HCT116 (cell line): ENCODE measurements around the gene ALAS1. TPM values are rescaled to one million over a fixed set of nuclear protein-coding genes. Genes with fewer than 3 reads are reported as not detected.

Experiments
- ATAC-seq: fragments of 200-7000 bp; cut with Tn5 transposase; 2 replicates; pipeline ENCODE4 v1.9.1; 2020; ENCODE audit warnings: mild to moderate bottlenecking, moderate library complexity
- BruUV-seq: library from RNA; stranded (reverse); fragments of 400-500 nt; replicated peaks from 2 replicates; lab custom pipeline; 2021; lab: Mats Ljungman, UMichigan
- CTCF ChIA-PET: fragments of 300-600 bp; sonication (Branson Sonifier 250); formaldehyde crosslinking; loops from one replicate; lab custom pipeline; 2021; ENCODE audit warnings: antibody characterized with exemption; lab: Charles Lee
- POLR2A ChIA-PET: fragments of 300-600, 350-600 bp; sonication (Branson Sonifier 250); formaldehyde crosslinking; loops from one replicate; lab custom pipeline; 2021; ENCODE audit warnings: antibody characterized with exemption; lab: Charles Lee
- RAD21 ChIA-PET, 2 experiments: fragments of 300-600 bp; sonication (Branson Sonifier 250); formaldehyde crosslinking; loops; one replicate each; lab custom pipeline; 2023; ENCODE audit warnings: low total read pairs in 2 of 2; ENCODE audit not compliant: uncharacterized antibody in 2 of 2, unreplicated experiment in 2 of 2, low non-redundant PET in 1 of 2; lab: Charles Lee
- DNase-seq: peaks from one replicate; pipeline ENCODE4 v3.0.0-alpha.2; 2010; ENCODE audit warnings: low read depth, low spot score
- H2AFZ ChIP-seq: fragments of 200-600 bp; shearing (Covaris generic), sonication (generic); 2 replicates; pipeline ENCODE4 v1.6.1; 2017; ENCODE audit warnings: low read depth, mixed run types, mixed read lengths, antibody characterized with exemption, low read length; ENCODE audit not compliant: poor library complexity, severe bottlenecking
- H3K27ac ChIP-seq: 2 replicates; pipeline ENCODE4 v1.5.1; 2012; ENCODE audit warnings: low read depth, low read length
- H3K27me3 ChIP-seq: fragments of 200-600 bp; sonication (generic); 2 replicates; pipeline ENCODE4 v1.6.1; 2016; ENCODE audit warnings: mixed run types, low read length, mixed read lengths; ENCODE audit not compliant: insufficient read depth
- H3K36me3 ChIP-seq, 2 experiments: fragments of 200-500 bp in 1 of 2; fragments of 200-600 bp in 1 of 2; sonication (Bioruptor generic) in 1 of 2; sonication (generic) in 1 of 2; 2 replicates each; pipeline versions ENCODE4 v1.5.1 to v1.6.1; 2014 to 2016; ENCODE audit warnings: low read length in 2 of 2, inconsistent platforms in 1 of 2, mixed read lengths in 1 of 2, mixed run types in 1 of 2; ENCODE audit not compliant: insufficient read depth in 2 of 2, control insufficient read depth in 1 of 2
- H3K4me1 ChIP-seq, 2 experiments: fragments of 200-600 bp in 1 of 2; sonication (generic) in 1 of 2; 2 replicates each; pipeline versions ENCODE4 v1.5.1 to v1.6.1; 2012 to 2017; ENCODE audit warnings: low read length in 2 of 2, inconsistent platforms in 1 of 2, mild to moderate bottlenecking in 1 of 2, mixed read lengths in 1 of 2, mixed run types in 1 of 2, moderate library complexity in 1 of 2; ENCODE audit not compliant: insufficient read depth in 2 of 2, control insufficient read depth in 1 of 2
- H3K4me2 ChIP-seq: fragments of 200-600 bp; sonication (generic); 2 replicates; pipeline ENCODE4 v1.6.1; 2017; ENCODE audit warnings: mixed run types, low read length, mixed read lengths
- H3K4me3 ChIP-seq, 2 experiments: fragments of 200-600 bp in 1 of 2; sonication (generic) in 1 of 2; replicated peaks in 1 of 2; 2 replicates each; pipeline ENCODE4 v1.5.1; 2011 to 2016; ENCODE audit warnings: low read length in 2 of 2, control low read depth in 1 of 2, low read depth in 1 of 2, mild to moderate bottlenecking in 1 of 2, mixed read lengths in 1 of 2, mixed run types in 1 of 2
- H3K79me2 ChIP-seq: fragments of 200-600 bp; sonication (generic); 2 replicates; pipeline ENCODE4 v1.6.1; 2017; ENCODE audit warnings: mild to moderate bottlenecking, mixed run types, low read length, moderate library complexity, mixed read lengths; ENCODE audit not compliant: insufficient read depth
- H3K9ac ChIP-seq: fragments of 200-600 bp; sonication (generic); 2 replicates; pipeline ENCODE4 v1.6.1; 2016; ENCODE audit warnings: low read length, mixed read lengths
- H3K9me2 ChIP-seq: fragments of 200-600 bp; sonication (generic), shearing (Covaris generic); 2 replicates; pipeline ENCODE4 v1.6.1; 2017; ENCODE audit warnings: mixed run types, mild to moderate bottlenecking, moderate library complexity; ENCODE audit not compliant: insufficient read depth
- H3K9me3 ChIP-seq, 2 experiments: fragments of 200-500 bp in 1 of 2; fragments of 200-600 bp in 1 of 2; sonication (Bioruptor generic) in 1 of 2; sonication (generic) in 1 of 2; 2 replicates each; pipeline ENCODE4 v1.6.1; 2014 to 2017; ENCODE audit warnings: low read length in 2 of 2, mixed read lengths in 2 of 2, inconsistent platforms in 1 of 2, low read depth in 1 of 2, mild to moderate bottlenecking in 1 of 2, mixed run types in 1 of 2, moderate library complexity in 1 of 2; ENCODE audit not compliant: control insufficient read depth in 1 of 2, insufficient read depth in 1 of 2
- H4K20me1 ChIP-seq: fragments of 200-600 bp; sonication (generic), shearing (Covaris generic); 2 replicates; pipeline ENCODE4 v1.6.1; 2017; ENCODE audit warnings: mixed run types, mild to moderate bottlenecking, moderate library complexity; ENCODE audit not compliant: insufficient read depth
- CEBPB ChIP-seq: IDR thresholded peaks from 2 replicates; pipeline ENCODE4 v1.6.1; 2012; ENCODE audit warnings: low read depth
- EZH2phosphoT487 ChIP-seq: fragments of 200-600 bp; IDR thresholded peaks from 2 replicates; pipeline ENCODE4 v1.6.1; 2018; ENCODE audit warnings: antibody characterized with exemption, borderline replicate concordance
- intact Hi-C: fragments of 100-400 bp; cut with micrococcal nuclease; formaldehyde crosslinking; loops from 2 replicates; pipeline ENCODE4 v1.10.0; 2022
- total RNA-seq: library from RNA; stranded (reverse); gene quantifications from one replicate; pipeline ENCODE4 v1.2.1, GENCODE V29; 2021; ENCODE audit not compliant: unreplicated experiment
- TF ChIP-seq, protein P1 (sequence below), 3 experiments: fragments of 200-600 bp in 1 of 3; sonication (generic) in 1 of 3; IDR thresholded peaks in 2 of 3; conservative IDR thresholded peaks in 1 of 3; 2 replicates each; pipeline ENCODE4 v1.5.1; 2012 to 2017; ENCODE audit warnings: low read depth in 2 of 3, low read length in 2 of 3, antibody characterized with exemption in 1 of 3, borderline replicate concordance in 1 of 3, control low read depth in 1 of 3, mild to moderate bottlenecking in 1 of 3, mixed read lengths in 1 of 3, mixed run types in 1 of 3, moderate library complexity in 1 of 3; ENCODE audit not compliant: insufficient read depth in 1 of 3

The ALAS1 gene
- total RNA-seq, 1 experiment from 2014 or later, result 74.0 TPM

DNA sequence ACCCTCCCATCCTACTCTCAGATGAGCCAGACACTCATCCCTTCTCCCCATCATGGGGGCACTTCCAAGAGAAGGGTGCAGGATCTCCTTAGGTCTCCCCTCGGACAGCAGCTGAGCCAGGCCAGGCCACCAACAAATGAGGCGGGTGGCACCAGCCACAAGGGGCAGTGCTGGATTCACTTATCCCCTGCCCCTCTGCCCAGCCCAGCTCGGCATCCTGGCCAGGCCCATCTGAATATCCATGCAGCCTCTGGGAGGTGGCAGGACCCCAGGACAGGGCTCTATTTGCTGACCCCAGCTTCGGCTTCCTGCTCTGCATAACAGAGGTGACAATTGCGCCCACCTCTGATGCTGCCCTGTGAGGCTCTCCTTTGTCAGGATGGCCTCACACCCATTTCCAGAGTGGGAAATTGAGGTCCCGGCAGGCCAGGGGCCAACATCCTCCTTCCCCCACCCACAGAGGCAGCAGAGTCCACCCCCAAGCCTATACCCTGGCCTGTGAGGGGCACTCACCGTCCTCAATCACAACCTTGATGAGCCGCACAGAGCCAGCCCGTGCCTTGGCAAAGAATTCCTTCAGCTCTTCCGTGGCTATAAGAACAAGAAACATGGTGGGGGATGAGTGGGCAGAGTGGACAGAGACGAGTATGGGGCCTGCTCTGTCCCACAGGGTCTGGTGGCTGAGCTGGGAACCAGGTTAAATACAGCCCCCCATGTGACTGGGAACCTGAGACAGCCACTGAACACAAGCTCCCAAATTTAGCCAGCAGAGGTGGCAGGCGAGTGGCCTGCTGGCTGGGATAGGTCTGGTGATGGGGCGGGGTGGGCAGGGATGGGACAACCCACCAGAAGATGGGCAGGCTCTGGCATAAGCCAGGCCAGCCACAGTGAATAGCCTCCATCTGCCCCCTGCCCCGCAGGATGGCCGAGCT, 36.8 kb downstream of the ALAS1 start:
- Histone ChIP-seq H4K20me1 (no peaks in the 10 kb centered on the region), H2AFZ (no peak overlapping the region), H3K79me2 (peaks cover 28% of the 10 kb centered on the region), H3K27ac (no peak overlapping the region), H3K9me3 (no peaks in the 10 kb centered on the region), H3K4me1 (peaks cover 18 to 27% of the 10 kb centered on the region in 2 experiments), H3K36me3 (peaks cover 15% of the 10 kb centered on the region in 2 experiments; a peak in 3 of 4 replicates), H3K9me2 (no peaks in the 10 kb centered on the region), H3K4me3 (no peak overlapping the region), H3K27me3 (no peaks in the 10 kb centered on the region), H3K4me2 (no peak overlapping the region), H3K9ac (no peak overlapping the region)
- ATAC-seq (no peak), DNase-seq (no peak)
- BruUV-seq, result no TSS peak
- ChIA-PET RAD21 (interaction anchor here in 1 of 2 experiments (0.7 kb wide), 1 partner anchor 15 kb away, joined by 3 read pairs; no protein-coding TSS in a partner anchor), POLR2A (no interaction called here), CTCF (interaction anchor here (1.4 to 2.6 kb wide), 3 partner anchors 15 to 150 kb away, joined by 3 to 13 read pairs (median 13); no protein-coding TSS in a partner anchor)
- TF ChIP-seq CEBPB, result no peak
- TF ChIP-seq, protein P1, sequence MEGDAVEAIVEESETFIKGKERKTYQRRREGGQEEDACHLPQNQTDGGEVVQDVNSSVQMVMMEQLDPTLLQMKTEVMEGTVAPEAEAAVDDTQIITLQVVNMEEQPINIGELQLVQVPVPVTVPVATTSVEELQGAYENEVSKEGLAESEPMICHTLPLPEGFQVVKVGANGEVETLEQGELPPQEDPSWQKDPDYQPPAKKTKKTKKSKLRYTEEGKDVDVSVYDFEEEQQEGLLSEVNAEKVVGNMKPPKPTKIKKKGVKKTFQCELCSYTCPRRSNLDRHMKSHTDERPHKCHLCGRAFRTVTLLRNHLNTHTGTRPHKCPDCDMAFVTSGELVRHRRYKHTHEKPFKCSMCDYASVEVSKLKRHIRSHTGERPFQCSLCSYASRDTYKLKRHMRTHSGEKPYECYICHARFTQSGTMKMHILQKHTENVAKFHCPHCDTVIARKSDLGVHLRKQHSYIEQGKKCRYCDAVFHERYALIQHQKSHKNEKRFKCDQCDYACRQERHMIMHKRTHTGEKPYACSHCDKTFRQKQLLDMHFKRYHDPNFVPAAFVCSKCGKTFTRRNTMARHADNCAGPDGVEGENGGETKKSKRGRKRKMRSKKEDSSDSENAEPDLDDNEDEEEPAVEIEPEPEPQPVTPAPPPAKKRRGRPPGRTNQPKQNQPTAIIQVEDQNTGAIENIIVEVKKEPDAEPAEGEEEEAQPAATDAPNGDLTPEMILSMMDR (IDR thresholded peaks at IDR 0.05 in 2 of 3, conservative IDR thresholded peaks at IDR 0.05 in 1 of 3; ENCODE audit: borderline replicate concordance in 1 of 3, insufficient read depth in 1 of 3, low read depth in 2 of 3, low read length in 2 of 3), result peak in 2 of 3 experiments; percentile 4 to 24; a peak in 1 of 6 replicates
- TF ChIP-seq EZH2phosphoT487, result no peak
- intact Hi-C loops, result no loop called here
